GM12891 (cell line): ENCODE results near the gene WASHC4.

Experiments
- PAX5 ChIP-seq: IDR thresholded peaks from 2 replicates; pipeline ENCODE4 v1.6.1; 2011; ENCODE audit warnings: low read length, moderate library complexity, mild to moderate bottlenecking; ENCODE audit not compliant: insufficient read depth, severe bottlenecking
- POLR2A ChIP-seq: IDR thresholded peaks from 2 replicates; pipeline ENCODE4 v1.6.1; 2011; ENCODE audit warnings: low read depth, low read length, control low read depth
- POLR2AphosphoS5 ChIP-seq: IDR thresholded peaks from 2 replicates; pipeline ENCODE4 v1.6.1; 2011; ENCODE audit warnings: low read depth, low read length, control low read depth
- TAF1 ChIP-seq: IDR thresholded peaks from 2 replicates; pipeline ENCODE4 v1.6.1; 2011; ENCODE audit warnings: low read depth, low read length, control low read depth

- TF ChIP-seq POLR2A: no peak
- no peak for TF ChIP-seq POLR2AphosphoS5
- TF ChIP-seq PAX5: no peak
- no peak for TF ChIP-seq TAF1
These were observed 87.4 kb downstream of the WASHC4 start for GRCh38 chr12:105194947-105195346.
